ENCODE results near the gene ADRA2B. TPM values are rescaled to one million over a fixed set of nuclear protein-coding genes. Genes with fewer than 3 reads are reported as not detected.

Gene ADRA2B
- total and polyA plus RNA-seq, 2 donors (not counting 1 experiment from before 2014, with no cell fraction given): 0.07 TPM; not detected in 1

DNA sequence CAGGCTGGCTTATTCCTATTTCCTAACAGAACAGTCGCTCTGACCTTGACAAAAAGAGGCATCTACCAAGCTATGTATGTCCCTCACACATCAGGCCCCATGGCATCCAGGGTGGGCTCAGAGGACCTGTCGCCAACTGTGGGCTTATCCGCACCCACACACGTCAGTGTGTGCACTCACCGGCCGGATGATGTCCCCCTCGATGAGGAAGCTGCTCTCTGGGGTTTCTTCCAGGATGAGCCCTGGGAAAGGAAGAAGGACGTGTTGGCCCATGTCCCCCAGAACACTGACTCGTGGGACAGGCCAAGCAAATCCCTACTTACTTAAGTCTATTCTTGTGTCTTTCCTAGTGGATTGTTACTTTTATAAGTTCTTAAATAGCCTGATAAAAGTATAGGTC, 18.8 kb upstream of the ADRA2B start:
- Histone ChIP-seq H3K4me3 (replicated peaks in 1 of 4; ENCODE audit: control extremely low read depth in 1 of 4, insufficient read depth in 1 of 4, low read depth in 3 of 4, low read length in 4 of 4) (no peak overlapping the region), H3K27me3 (ENCODE audit: control insufficient read depth, insufficient read depth, low read length) (peaks cover 19% of the 10 kb centered on the region)
- no peak for DNase-seq (ENCODE audit: low read depth in 2 of 2)

DNA sequence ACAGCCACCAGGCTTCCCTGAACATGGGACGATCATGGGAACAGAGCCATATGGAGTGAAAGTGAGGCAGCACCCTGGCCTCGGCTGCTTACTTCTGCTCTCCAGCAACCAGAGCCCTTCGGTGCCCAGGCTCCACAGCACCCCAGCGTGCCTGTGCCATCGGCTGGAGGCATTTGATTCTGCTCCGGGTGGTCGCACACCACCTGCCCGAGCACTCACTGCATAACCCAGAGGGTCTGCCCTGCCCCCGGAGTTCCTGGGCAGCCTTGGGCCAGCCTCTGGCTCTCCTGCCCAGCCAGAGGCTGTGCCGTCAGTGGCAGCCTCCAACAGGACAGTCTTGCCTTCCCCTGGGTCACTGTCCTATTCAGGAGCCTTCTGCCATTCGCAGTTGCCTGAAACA, 18.1 kb upstream of the ADRA2B start:
- Histone ChIP-seq H3K9me3 (ENCODE audit: control insufficient read depth, insufficient read depth, low read depth, low read length) (no peaks in the 10 kb centered on the region), H3K4me1 (ENCODE audit: control insufficient read depth, extremely low read depth, insufficient read depth, low read length) (no peaks in the 10 kb centered on the region), H3K9ac (ENCODE audit: insufficient read depth, low read length) (no peak overlapping the region), H3K4me2 (ENCODE audit: extremely low read depth, insufficient read depth, low read length) (no peak overlapping the region), H4K20me1 (ENCODE audit: control insufficient read depth, extremely low read depth, insufficient read depth, low read length) (no peaks in the 10 kb centered on the region), H3K79me2 (ENCODE audit: control insufficient read depth, insufficient read depth, low read length) (no peaks in the 10 kb centered on the region), H3K4me3 (replicated peaks in 1 of 4; ENCODE audit: control extremely low read depth in 1 of 4, insufficient read depth in 1 of 4, low read depth in 3 of 4, low read length in 4 of 4) (no peak overlapping the region), H3K27ac (ENCODE audit: insufficient read depth, low read length) (no peak overlapping the region), H3K36me3 (ENCODE audit: control insufficient read depth, insufficient read depth, low read length) (no peaks in the 10 kb centered on the region), H3K27me3 (ENCODE audit: control insufficient read depth, insufficient read depth, low read length) (peaks cover 19% of the 10 kb centered on the region), H2AFZ (ENCODE audit: low read length) (no peak overlapping the region)
- DNase-seq (ENCODE audit: low read depth in 2 of 2): no peak
- no peak for TF ChIP-seq EZH2 (IDR thresholded peaks at IDR 0.05; ENCODE audit: low read length, missing control alignments)
- TF ChIP-seq, protein P1, sequence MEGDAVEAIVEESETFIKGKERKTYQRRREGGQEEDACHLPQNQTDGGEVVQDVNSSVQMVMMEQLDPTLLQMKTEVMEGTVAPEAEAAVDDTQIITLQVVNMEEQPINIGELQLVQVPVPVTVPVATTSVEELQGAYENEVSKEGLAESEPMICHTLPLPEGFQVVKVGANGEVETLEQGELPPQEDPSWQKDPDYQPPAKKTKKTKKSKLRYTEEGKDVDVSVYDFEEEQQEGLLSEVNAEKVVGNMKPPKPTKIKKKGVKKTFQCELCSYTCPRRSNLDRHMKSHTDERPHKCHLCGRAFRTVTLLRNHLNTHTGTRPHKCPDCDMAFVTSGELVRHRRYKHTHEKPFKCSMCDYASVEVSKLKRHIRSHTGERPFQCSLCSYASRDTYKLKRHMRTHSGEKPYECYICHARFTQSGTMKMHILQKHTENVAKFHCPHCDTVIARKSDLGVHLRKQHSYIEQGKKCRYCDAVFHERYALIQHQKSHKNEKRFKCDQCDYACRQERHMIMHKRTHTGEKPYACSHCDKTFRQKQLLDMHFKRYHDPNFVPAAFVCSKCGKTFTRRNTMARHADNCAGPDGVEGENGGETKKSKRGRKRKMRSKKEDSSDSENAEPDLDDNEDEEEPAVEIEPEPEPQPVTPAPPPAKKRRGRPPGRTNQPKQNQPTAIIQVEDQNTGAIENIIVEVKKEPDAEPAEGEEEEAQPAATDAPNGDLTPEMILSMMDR (conservative IDR thresholded peaks at IDR 0.05 in 1 of 2, IDR thresholded peaks at IDR 0.05 in 1 of 2; ENCODE audit: low read depth in 1 of 2, low read length in 2 of 2): no peak

More for the DNA sequence above, 18.8 kb upstream of the ADRA2B start:
- no peak overlapping the region for H3K9ac ChIP-seq (ENCODE audit: insufficient read depth, low read length)
- no peaks in the 10 kb centered on the region for H3K9me3 ChIP-seq (ENCODE audit: control insufficient read depth, insufficient read depth, low read depth, low read length)
- no peak overlapping the region for H3K27ac ChIP-seq (ENCODE audit: insufficient read depth, low read length)
- no peaks in the 10 kb centered on the region for H3K4me1 ChIP-seq (ENCODE audit: control insufficient read depth, extremely low read depth, insufficient read depth, low read length)
- no peak overlapping the region for H3K4me2 ChIP-seq (ENCODE audit: extremely low read depth, insufficient read depth, low read length)
- H3K79me2 ChIP-seq (ENCODE audit: control insufficient read depth, insufficient read depth, low read length): no peaks in the 10 kb centered on the region
- no peaks in the 10 kb centered on the region for H3K36me3 ChIP-seq (ENCODE audit: control insufficient read depth, insufficient read depth, low read length)
- H2AFZ ChIP-seq (ENCODE audit: low read length): no peak overlapping the region
- TF ChIP-seq EZH2 (IDR thresholded peaks at IDR 0.05; ENCODE audit: low read length, missing control alignments): no peak
- TF ChIP-seq, protein P1 (conservative IDR thresholded peaks at IDR 0.05 in 1 of 2, IDR thresholded peaks at IDR 0.05 in 1 of 2; ENCODE audit: low read depth in 1 of 2, low read length in 2 of 2): no peak
- no peaks in the 10 kb centered on the region for H4K20me1 ChIP-seq (ENCODE audit: control insufficient read depth, extremely low read depth, insufficient read depth, low read length)

DNA sequence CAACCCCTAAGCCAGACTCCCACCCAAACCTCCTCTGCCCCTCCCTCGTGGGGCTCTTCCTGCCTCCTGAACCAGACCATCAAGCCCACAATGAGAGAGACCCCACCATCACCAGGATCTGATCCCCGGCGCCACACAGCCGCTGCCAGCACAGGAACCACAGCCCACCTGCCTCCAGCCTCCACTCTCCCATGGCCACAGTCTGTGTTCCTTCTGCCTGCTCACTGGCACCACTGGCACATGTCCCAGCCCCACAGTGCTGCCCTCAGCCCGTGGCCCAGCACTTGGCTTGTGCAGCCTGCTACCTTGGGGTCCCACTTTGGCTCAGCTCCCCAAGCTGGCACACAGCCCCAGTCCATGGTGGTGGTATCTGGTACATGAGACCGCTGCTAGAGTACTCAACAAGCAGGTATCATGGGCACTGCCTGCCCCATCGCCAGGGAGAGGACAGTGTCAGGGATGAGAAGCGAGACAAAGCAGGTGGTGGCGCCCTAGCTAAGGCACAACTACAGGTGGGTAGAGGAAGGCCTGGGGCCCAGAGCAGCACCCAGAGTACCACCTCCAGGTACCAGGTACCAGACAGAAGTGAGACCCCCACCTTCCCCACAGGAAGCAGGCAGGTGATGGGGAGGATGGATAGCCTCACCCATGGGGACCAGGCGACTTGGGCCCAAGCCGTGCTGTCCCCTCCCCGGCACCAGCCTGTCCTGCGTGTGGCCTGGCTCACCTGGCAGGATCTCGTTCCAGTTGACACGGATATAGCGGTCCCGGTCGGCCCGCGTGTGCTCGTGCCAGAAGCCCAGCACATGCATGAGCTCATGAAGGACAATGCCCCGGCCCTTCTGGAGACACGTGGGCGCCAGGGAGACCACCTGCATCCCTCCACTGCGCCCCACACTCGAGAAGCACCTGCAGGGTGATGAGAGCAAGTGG, 15.7 kb upstream of the ADRA2B start:
- no peak for TF ChIP-seq EZH2 (IDR thresholded peaks at IDR 0.05; ENCODE audit: low read length, missing control alignments)
- TF ChIP-seq, protein P1 (conservative IDR thresholded peaks at IDR 0.05 in 1 of 2, IDR thresholded peaks at IDR 0.05 in 1 of 2; ENCODE audit: low read depth in 1 of 2, low read length in 2 of 2): no peak
- no peak overlapping the region for H3K27ac ChIP-seq (ENCODE audit: insufficient read depth, low read length)
- no peak for DNase-seq (ENCODE audit: low read depth in 2 of 2)
- H3K4me1 ChIP-seq (ENCODE audit: control insufficient read depth, extremely low read depth, insufficient read depth, low read length): no peaks in the 10 kb centered on the region
- H3K4me3 ChIP-seq (replicated peaks in 1 of 4; ENCODE audit: control extremely low read depth in 1 of 4, insufficient read depth in 1 of 4, low read depth in 3 of 4, low read length in 4 of 4): no peak overlapping the region
- H3K9ac ChIP-seq (ENCODE audit: insufficient read depth, low read length): no peak overlapping the region
- no peaks in the 10 kb centered on the region for H3K36me3 ChIP-seq (ENCODE audit: control insufficient read depth, insufficient read depth, low read length)
- no peaks in the 10 kb centered on the region for H3K9me3 ChIP-seq (ENCODE audit: control insufficient read depth, insufficient read depth, low read depth, low read length)
- no peaks in the 10 kb centered on the region for H3K79me2 ChIP-seq (ENCODE audit: control insufficient read depth, insufficient read depth, low read length)
- no peak overlapping the region for H2AFZ ChIP-seq (ENCODE audit: low read length)
- H3K27me3 ChIP-seq (ENCODE audit: control insufficient read depth, insufficient read depth, low read length): peaks cover 13% of the 10 kb centered on the region
- no peaks in the 10 kb centered on the region for H4K20me1 ChIP-seq (ENCODE audit: control insufficient read depth, extremely low read depth, insufficient read depth, low read length)
- H3K4me2 ChIP-seq (ENCODE audit: extremely low read depth, insufficient read depth, low read length): no peak overlapping the region
